Islet precursor cell (in vitro differentiated cells): Measurements from ENCODE around the gene EIF1AX.

Source experiments
- DNase-seq: peaks from one replicate; pipeline ENCODE4 v3.0.0-alpha.2; 2018

EIF1AX gene

DNA sequence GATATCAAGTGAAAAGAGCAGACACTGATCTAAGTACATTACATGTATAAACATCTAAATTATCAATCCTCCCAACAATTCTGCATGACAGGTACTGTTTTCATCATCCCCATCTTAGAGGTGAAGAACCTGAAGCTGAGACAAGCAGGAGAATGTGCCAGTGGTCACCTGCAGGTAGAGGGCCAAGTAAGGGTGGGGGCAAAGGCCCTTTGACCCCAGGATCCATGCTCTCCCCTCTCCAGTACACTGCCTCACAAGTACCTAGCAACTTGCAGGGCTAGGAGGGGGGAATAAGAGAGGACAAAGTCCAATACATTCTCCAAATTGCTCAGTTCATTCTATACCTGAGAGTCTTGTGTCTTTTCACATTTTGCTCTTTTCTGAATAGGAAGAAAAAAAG is 16.7 kb downstream of the EIF1AX start:
- DNase-seq: no peak

DNA sequence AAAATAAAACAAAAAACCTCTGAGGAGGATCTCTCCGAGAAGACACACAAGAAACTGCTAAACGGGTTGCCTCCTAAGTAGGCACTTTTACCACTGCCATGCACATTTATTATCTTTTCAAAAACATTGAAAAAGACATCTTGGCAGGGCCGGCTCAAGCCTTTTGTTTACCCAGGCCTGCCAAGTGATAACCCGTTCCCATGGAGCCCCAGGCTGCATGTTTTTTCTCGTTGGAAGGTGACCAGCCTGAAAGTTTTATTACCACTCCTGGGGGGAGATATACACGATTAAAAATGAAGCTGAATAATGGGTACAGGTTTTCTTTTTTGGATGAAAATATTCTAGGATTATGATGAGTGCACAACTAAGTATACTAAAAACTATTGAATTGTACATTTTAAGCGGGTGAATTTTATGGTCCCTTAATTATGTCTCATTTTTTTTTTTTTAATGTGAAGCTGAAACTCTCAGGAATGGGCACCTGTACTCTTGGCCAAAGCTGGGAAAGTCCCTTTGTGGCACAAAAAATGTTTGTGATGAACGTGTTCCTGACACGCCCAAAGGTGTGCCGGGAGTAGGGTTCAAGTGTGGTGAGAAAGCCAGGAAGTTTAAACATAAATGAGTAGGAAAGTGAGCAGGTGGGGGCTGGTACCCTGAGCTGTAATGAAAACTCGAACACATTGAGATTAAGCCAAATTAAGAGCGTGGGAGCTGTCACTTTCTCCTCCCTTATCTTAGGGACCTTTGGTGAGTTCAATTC is 23.4 kb downstream of the EIF1AX start:
- no peak for DNase-seq

DNA sequence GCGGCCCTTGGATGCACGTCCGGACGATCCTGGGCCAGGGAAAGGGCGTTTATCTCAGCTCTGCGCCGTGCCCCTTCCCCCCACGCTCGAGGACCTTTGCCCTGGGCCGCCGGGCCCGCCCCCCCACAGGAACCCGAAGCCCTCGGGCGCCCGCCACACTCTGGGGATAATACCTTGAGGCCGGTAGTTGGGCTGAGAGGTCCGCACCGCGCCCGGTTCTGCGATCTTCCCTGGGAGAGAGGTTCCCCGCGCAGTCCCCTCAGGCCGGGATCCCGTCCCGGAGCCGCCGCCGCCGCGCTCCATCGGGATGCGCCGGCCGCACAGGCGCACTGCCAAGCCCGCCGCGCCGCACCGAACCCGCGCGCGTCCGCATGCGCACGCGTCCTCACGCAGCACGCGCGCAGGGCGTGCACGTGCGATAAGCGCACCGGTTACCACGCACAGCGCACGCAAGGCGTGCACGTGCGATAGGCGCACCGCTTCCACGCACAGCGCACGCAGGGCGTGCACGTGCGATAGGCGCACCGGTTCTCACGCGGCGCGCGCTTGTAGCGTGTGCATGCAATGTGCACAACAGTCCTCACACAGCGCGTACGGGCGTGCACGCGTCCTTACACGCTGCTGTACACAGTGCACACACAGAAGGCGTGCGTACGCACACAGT is 24.9 kb downstream of the EIF1AX start, which contains the start of gene MAP7D2:
MAP7D2 (minus strand) TSS at position 331 of the 664 bp plus-strand sequence; CDS start at position 303, 28 bp downstream.
- peak; percentile 57 for DNase-seq

DNA sequence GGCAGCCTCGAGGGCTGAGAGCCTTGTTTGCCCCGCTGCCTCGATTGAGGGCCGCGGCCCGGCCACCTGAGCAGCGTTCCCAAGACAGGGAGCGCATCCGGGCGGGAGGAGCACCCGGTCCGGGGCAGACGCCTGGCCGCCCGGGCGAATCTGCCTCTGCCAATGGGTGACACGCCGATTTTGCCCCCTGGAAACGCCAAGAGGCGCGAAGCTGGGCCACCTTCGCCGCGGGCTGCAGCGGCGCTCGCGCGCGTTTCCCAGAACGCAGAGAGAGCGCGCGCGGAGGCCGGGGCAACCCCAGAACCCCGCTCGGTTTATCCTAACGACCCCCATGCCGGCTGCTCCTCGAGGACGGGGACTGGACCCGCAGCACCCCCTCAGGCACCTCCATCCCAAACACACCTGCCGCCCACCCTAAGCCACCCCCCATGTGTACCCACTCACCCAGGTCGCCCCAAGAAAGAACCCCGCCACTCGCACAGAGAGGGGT is 25.5 kb downstream of the EIF1AX start:
- no peak for DNase-seq

DNA sequence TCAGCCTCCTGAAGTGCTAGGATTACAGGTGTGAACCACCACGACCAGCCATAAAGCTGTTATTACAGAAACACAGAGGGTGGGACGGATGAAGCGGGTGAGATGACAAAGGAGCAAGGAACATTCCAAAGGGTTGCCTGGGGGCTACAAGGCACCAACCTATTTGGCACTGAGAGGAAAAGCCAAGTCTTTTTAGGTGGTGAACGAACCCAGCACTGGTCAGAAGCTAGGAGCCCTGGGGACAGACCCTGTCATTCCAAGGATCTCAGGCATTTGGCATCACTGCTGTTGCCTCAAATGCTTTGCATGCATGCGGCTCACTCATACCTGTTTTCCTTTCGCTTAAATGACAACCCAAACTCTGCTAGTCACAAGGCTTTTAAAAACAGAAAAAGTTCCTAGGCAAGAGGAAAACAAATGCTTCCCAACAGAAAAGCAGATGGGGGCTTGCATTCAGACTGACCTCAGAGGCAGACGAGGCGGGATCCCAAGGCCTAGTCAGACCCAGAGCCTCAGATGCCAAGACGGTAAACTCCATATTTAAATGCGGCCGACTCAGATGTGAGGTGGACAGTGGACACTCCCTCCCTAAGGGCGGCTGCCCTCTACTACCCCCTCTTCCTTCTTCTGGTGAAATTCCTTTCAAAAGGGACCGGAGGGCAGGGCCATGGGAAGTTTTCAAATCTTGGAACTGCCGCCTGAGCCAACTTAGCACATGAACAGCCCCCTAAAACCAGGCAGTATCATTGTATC is 29.4 kb downstream of the EIF1AX start:
- peak; percentile 59 for DNase-seq

DNA sequence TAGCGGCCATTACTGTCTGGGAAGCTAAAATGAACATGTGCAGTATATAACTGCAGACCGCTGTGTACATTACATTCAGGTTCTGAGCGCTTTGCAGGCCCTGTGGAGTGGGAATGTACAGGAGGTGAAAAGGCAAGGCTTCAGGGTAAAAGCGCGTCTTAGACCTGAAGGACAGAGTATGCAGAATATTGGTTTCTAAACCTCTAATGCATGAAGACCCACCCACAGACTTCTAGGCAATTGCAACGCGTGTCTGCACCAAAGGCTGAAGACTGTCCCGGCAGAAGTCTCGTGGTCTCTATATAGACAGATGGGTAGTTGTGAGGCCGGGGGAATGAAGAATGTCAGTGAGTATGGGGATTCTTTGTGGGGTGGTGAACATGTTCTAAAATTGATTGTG is 30.4 kb downstream of the EIF1AX start:
- no peak for DNase-seq

DNA sequence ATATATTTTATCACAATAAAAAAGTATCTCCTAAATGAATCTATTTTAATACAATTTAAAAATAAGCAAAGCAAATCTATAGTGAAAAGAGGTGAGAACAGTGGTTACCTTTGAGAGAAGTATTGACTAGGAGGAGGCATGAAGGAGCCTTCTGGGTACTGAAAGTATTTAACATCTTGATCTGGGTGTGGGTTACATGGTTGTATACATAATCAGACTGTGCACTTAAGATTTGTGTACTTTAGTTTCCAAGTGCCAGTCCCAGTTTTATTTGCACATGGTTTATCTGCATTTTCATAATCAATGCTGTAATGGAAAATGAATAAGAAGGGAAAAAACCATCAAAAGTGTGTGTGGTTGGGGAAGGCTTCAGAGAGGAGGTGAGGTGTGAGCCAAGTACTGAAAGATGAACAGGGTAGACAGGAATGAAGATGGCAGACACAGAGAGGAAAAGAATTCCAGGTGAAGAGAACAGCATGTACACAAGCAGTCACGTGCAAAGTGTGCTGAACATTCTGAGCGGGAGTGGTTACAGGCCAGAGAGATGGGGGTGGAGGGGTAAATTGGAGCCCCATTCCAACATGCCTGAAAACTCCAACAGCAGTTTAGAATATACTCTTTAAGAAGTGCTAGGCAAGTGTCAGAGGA is 39.6 kb downstream of the EIF1AX start:
- DNase-seq: no peak

DNA sequence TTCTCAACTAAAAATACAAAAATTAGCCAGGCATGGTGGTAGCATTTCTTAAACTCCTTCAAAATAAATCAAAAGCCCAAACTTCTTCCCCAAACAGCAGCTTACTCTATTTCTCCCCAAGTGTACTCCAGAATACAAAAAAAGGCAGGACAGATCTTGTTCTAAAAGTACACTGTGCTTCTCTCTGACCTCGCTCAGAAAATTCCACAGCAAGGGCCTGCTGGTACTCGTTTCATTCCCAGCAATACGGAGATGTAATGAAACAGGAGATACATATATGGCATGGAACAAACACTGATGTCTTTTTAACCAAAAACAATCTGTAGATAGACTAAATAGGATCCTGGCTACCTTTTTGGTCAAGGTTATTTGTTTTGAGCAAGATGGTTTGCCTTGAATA is 50.1 kb downstream of the EIF1AX start:
- no peak for DNase-seq

DNA sequence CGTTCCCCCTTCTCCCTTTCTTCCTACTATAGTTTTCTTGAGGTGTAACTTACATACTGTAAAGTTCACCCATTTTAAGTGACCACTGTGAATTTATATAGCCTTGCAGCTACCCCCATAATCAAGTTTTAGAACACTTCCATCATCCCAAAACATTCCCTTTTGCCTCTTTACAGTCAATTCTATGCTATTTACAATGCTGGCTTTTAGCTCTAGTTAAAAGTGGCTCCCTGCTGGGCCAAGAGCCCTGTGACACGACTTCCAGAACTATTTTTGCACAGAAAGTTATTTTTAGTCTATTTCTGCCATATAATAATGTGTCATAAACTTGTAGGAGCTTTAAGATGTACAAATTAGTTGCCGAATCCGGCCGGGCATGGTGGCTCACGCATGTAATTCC is 51.8 kb downstream of the EIF1AX start:
- no peak for DNase-seq

DNA sequence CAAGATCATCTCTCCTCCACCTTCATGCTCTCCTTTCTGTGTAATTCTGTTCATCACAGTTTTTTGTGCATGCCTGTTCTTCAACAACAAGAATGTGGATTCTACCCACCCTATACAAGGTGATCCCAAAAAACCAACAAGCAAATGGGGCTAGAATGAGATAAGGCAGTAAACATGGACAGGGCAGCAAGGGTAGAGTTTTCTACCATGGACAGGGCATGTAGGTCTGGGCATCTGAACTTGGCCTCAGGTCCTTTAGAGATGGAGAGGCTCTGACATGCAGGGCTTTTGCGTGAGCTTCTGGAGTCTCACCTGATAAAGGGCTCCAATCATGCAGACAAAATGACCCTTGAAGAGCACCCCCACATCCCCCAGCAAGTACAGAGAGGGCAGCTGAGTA is 61.4 kb downstream of the EIF1AX start:
- no peak for DNase-seq
